G401 (cell line): ENCODE data around the gene DDX51. TPM values are rescaled to one million over a fixed set of nuclear protein-coding genes. Genes with fewer than 3 reads are reported as not detected.

Experiments used
- DNase-seq: peaks from one replicate; pipeline ENCODE4 v3.0.0-alpha.2; 2015; ENCODE audit warnings: low spot score
- in situ Hi-C: cut with HindIII; loops from 2 replicates; pipeline ENCODE4 v1.10.0; 2016; ENCODE audit warnings: low sequenced_read_pairs, mixed read lengths
- total RNA-seq: library from RNA; depleted of rRNA; stranded (reverse); fragments of >200 nt; shearing (Covaris generic); gene quantifications from 2 replicates; pipeline ENCODE4 v1.2.3, GENCODE V29; 2014

DDX51 gene
- total RNA-seq, 1 experiment from 2014 or later: 28.9 TPM

DNA sequence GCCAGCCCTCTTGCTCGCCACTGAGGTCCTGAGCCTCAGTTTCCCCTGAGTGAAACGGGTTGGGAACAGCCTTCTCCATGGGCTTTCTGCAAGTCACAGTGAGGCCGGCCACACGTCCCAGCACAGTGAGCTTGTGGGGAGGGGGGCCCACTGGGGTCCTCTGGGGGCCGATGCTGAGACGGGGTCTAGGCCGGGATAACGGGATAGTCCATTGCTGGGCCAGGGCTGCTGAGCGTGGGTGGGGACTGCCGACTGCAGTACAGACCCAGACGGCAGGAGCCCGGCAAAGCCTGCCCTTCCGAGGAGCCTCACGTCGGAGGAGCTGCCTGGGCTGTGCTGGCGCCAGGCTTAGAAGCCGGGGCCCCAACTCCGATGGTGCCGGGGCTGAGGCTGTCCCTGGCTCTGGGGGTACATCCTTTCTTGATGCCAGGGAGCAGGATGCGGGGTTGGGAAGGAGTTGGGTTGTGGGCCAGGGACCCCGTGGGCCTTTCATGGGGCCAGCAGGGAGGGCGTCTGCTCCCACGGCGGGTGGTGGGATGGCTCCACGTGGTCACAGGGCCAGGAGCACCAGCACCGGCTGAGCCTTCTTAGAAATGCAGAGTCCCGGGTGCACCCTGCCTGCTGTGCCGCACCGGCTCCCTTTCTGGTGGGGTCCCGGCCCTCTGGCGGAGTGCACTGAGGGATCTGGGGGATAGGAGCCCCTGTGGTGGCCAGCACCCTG lies 24.4 kb upstream of the DDX51 start:
- in situ Hi-C loops: no loop called here
- no peak for DNase-seq

DNA sequence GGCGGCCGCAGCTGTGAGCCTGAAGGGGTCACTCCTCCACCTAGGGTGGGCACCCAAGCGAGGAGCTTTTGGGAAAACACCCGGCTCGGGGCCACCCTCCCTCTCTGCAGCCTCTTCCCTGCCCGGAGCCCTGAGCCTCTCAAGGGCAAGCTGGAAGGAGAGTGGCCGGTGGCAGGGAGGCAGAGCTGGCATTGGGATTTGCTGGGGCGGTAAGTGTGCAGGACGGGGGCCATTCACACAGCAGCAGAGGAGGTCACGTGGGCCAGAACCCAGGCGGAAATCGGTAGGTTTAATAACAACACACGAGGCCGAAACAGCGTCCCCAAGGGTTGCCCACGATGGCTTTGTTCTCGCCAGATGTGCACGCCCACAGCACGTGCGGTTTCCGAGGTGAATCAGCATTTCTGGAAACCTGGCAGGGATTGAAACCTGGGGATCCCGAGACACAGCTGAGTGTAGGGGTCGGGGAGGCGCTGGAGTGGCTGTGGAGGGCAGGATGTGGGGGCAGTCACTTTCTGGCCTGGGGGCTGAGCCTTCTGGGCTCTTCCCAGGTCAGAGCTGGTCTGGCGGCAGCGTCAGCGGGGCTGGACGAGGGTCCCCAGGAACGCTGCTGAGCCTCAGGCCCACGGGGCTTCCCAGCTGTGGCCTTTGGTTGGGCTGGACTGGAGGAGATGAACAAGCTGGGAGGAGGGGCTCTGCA lies 23.6 kb upstream of the DDX51 start:
- in situ Hi-C loops: no loop called here
- DNase-seq: no peak

DNA sequence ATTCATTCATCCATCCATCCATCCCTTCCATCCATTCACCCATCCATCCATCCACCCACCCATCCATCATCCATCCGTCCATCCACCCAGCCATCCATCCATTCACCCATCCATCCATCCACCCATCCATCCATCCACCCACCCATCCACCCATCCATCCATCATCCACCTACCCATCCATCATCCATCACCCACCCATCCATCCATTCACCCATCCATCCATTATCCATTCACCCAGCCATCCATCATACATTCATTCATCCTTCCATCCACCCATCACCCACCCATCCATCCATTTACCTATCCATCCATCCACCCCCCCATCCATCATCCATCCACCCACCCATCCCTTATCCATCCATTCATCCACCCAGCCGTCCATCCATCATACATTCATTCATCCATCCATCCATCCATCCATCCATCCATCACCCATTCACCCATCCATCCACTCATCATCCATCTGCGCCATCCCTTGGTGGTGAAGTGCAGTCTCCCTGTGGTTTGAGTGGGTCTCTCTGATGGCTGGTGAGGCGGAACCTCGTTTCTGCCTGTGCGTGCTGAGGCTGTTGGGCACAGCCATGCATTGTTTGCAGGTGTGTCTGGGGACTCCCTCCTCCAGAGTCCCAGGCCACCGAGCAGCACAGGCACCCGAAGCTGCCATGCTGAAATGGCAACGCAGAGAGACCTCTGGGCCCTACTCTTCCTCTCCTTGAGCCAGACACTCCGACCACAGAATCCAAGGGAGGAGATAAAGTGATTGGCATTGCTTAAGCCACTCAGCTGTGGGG lies 22.9 kb upstream of the DDX51 start:
- no peak for DNase-seq
- in situ Hi-C loops: no loop called here

DNA sequence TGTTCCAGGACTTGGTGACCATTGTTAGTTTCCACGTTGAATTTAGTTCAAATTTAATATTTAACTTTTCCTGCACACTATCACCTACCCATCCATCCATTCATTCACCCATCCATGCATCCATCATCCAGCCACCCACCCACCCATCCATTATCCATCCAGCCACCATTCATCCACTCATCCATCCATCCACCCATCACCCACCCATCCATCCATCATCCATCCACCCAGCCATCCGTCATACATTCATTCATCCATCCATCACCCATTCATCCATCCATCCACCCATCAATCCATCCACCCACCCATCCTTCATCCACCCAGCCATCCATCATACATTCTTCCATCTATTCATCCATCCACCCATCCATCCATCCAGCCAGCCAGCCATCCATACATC lies 22.0 kb upstream of the DDX51 start:
- no peak for DNase-seq
- in situ Hi-C loops: no loop called here

DNA sequence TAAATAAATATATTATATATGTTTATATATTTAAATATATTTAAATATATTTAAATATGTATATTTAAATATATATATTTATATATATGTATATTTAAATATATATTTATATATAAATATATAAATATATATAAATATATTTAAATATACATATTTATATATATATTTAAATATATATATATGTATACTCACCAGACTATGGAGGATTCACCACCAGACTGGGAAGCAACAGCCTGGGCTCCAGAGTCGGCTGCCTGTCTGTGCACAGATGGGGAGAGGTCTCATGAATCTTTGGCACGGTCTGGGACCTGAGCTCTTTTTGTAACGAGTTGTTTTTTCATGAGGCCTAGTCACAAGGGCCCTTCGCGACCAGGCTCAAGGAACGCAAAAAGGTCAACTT lies 21.5 kb upstream of the DDX51 start:
- DNase-seq: no peak
- in situ Hi-C loops: no loop called here

DNA sequence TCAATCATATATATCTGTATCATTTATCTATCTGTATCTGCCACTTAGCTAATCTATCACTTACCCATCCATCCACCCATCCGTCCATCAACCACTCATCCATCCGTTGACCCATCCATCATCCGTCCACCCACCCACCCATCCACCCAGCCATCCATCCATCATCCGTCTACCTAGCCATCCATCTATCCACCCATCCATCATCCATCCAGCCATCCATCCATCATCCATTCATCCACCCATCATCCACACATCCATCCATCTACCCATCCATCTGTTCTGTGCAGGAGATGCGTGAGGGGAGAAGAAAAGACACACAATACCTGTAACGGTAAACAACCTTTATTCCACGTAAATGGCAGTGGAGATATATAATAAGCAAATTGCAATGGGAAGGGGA lies 20.3 kb upstream of the DDX51 start:
- no peak for DNase-seq
- in situ Hi-C loops: no loop called here

DNA sequence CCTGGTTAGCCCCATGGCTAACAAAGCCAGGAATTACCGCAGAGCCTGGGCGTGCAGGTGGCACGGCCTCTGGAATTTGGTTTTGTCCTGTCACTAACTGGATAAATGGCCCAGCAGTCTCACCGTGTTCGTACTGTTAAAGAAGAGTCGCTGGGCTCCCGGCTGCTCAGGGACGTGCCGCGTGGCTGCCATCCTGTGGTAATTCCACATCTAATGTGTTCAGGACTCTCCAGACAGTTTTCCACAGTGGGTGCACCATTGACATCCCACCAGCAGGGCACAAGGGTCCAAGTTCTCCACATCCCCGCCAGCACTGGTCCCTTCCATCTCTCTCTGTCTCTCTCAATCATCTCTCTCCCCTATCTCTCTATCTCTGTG lies 19.8 kb upstream of the DDX51 start:
- DNase-seq: no peak
- in situ Hi-C loops: no loop called here

DNA sequence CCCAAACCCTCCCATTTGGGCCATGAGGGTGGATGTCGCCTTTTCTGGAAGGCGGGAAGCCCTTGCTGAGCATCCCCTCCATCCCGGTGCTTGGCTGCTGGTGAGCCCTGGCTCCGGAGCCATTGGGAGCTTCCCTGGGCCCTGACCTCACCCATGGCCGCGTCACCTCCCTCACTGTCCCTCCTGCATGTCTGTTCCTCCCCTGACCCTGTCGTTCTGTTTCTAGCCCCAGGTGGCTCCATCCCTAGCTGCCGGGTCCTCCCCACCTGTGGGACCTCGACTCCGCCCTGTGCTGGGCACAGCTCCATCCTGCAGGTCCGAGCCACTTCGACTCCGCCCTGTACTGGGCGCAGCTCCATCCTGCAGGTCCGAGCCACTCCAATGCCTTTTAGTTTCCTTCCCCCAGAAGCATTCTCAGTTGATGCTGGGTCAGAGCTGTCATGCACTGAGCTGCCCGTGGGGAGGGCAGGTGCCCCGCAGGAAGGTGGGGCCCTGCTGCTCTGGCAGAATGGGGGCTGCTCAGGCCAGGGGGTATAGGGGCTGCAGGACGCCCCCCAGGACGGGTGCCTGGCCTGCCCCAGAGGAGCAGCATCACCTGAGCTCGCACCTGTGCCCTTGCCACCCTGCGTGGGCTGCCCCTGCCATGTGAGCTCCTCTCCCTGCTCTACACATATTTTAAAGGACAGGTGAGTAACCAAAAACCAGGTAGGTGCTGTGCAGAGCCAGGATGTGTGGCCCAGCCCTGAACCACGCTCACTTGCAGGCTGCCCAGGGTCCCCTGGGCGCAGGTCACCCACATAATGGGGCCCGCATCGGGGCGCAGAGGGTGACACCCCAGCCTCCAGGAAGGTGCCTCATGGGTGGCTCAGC lies 19.2 kb upstream of the DDX51 start:
- in situ Hi-C loops: no loop called here
- no peak for DNase-seq

DNA sequence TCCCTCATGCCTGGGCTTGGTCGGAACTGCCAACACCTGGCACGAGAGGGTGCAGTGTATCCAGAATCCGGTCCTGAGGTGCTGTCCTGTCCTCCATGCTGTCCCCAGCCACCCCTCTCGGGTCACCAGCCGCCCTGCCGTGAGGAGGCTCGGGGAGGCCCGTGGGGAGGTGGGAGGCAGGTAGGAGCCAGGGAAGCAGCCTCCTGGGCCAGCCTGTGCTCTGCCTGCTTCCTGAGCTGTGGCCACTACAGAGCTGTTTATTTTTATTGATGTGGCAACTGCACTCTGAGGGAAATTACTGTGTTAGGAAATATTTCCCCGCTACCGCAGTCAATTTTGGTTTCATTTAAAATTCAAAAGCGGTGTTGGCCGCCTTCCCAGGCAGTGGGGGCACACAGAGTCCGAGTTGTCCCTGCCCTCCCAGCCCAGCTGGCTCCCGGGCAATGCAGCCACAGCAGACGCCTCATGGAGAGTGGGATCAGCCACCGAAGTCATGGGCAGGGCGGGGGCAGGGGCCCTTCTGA lies 18.5 kb upstream of the DDX51 start:
- in situ Hi-C loops: no loop called here
- peak; percentile 19 for DNase-seq

DNA sequence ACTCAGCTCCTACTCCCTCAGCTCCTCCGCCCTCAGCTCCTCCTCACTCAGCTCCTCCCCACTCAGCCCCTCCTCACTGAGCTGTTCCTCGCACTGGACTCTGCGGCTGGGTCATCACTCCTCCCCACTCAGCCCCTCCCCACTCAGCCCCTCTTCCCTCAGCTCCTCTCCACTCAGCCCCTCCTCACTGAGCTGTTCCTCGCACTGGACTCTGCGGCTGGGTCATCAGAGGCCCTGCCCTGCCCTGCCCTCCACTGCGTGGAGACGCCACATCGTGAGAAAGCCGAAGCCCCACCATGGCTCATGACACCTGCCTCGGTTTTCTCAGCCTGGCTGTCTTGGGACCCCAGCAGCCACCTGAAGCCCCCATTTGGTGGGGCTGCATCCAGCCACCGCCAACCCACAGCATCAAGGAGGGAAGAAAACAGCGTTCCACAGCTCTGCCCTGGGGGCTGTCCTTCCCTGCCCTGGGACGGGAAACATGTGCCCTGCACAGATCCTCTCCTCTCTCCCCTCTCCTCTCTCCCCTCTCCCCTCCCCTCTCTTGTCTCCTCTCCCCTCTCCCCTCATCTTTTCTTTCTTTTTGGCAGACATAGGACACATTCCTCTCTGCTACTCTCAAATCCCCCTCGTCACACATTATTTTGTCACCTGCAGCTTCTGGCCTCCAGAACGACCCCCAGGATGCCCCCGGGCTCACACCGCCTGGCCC lies 17.8 kb upstream of the DDX51 start:
- in situ Hi-C loops: no loop called here
- DNase-seq: no peak

DNA sequence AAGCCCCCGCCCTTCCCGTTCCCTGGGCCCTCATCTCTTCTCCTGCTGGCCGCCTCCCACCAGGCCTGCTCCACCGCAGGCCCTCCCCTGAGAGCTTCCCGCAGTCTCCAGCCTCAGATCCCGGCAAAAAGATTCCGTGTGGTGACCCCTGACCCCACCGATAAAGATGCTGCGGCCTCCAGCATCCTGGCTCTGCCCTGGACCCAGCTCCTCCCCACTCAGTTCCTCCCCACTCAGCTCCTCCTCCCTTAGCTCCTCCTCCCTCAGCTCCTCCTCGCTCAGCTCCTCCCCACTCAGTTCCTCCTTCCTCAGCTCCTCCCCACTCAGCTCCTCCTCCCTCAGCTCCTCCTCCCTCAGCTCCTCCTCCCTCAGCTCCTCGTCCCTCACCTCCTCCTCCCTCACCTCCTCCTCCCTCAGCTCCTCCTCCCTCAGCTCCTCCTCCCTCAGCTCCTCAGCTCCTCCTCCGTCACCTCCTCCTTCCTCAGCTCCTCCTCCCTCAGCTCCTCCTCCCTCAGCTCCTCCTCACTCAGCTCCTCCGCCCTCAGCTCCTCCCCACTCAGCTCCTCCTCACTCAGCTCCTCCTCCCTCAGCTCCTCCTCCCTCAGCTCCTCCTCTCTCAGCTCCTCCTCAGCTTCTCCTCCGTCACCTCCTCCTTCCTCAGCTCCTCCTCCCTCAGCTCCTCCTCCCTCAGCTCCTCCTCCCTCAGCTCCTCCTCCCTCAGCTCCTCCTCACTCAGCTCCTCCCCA lies 17.1 kb upstream of the DDX51 start:
- no peak for DNase-seq
- in situ Hi-C loops: no loop called here

DNA sequence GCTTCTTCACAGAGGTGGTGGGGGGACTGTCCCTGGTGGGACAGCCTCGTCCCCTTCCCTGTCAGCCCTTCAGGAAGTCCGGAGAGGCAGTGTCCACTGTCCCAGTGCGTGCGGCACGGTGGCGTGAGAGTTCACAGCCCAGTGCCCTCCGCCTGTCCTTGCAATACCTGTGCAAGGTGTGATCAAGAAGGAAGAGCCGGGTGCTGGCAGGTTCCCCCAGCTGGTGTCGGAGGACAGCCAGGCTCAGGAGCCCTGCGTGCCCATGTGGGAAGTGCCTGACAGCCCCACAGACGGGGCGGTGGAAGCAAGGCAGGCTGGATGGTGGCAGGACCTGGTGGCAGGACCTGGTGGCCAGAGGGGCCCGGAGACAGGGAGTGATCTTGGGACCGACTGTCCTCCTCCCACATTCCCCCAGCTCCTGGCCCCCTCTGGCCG lies 16.5 kb upstream of the DDX51 start:
- no peak for DNase-seq
- in situ Hi-C loops: no loop called here

DNA sequence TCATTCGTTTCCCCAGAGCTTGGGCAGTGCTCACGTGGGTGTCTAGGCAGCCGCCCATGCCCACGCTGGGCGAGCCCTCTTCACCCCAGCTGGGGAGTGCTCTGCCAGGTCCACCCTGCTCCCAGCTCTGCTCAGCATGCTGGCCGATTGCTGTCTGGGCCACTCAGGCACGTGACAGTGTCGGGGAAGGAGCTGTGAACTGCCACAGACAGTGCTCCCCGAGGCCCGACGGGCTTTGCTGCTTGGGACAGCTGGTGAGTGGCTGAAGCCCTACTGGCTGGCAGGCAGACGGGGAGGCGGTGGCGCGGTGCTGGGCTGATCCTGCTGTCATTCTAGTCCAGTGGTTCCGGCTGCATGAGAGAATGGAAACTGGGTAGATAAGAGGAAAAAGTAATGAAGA lies 15.9 kb upstream of the DDX51 start:
- no peak for DNase-seq
- in situ Hi-C loops: no loop called here

DNA sequence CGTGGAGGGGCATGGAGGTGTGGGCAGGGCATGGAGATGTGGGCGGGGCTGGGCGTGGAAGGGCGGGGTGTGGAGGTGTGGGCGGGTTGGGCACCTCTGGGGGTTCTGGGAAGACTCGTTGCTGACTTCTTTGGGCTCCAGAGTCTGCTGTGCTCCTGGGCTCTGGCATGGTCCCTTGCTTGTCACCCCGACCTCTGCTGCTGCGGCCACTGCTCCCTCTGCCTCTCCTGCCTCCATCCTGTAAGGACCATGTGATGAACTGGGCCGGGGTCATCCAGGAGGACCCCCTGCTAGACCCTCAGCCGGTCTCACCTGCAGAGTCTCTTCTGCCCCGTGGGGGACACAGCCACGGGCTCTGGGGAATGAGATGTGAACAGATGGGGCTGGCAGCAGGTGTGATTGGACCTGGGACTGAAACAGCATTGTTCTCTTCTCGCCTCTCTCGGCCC lies 15.5 kb upstream of the DDX51 start:
- in situ Hi-C loops: no loop called here

DNA sequence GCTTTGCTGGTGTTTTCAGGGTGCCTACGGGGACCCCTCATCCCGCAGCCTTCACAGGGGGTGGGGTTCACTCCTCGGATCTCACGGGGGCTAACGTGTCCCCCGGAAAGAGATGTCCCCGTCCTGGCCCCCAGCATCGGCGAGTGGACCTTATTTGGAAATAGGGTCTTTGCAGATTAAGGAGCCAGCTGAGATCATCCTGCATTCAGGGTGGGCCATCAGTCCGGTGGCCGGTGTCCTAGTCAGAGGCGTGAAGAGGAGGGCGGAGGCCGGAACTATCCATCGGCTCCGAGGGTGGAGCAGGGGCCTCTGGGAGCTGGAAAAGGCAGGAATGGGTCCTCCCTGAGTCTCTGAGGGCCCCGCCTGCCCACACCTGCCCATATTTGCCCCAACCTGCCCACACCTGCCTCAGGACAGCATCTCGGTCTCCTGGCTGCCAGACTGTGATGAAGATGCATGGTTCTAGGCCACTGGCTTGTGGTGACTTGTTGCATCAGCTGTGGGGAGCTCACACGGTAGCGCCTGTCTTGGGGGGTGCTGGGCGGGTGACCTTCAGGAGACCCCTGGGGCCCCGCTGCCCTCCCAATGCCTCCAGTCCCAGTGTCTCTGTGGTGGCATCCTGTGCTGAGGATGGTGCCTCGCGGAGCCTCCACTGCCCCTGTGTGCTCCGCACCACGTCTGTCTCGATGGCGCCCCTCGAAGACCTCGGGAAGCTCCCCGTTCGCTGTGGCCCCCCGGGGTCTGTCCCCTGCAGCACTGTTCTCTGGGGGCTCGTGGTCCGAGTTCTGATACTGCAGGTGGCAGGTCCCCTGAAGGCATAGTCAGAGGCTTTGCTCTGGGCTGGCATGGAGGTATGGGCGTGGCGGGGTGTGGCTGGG lies 14.8 kb upstream of the DDX51 start:
- no peak for DNase-seq
- in situ Hi-C loops: no loop called here

More for the DNA sequence above, 15.5 kb upstream of the DDX51 start:
- no peak for DNase-seq

DNA sequence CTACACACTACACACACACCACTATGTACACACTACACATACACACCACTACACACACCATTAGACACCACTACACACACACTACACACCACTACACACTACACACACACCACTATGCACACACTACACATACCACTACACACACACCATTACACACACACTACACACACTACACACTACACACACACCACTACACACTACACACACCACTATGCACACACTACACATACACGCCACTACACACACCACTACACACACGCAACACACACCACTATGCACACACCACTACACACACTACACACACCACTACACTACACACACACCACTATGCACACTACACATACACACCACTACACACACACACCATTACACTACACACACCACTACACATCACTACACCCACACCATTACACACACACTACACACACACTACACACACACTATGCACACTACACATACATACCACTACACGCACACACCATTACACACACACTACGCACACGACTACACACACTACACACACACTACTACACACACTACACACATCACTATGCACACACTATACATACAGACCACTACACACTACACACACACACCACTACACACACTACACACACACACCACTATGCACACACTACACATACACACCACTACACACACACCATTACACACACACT lies 13.8 kb upstream of the DDX51 start:
- in situ Hi-C loops: no loop called here

More for the DNA sequence above, 13.8 kb upstream of the DDX51 start:
- no peak for DNase-seq
